NCI-H446 treated with DMSO at 0.1 percent for 48 hours (cell line): Measurements from ENCODE around the gene ARHGEF33.
A peak's percentile ranks its signal among the peaks of the same experiment; 100 is the strongest.
"Not testable (repeated sequence)": the region's sequence is repeated elsewhere in the genome, so short reads cannot be mapped to it uniquely, and the experiment has no call there.

Source experiments
- DNase-seq: peaks from one replicate; lab custom pipeline; 2025; lab: John Stamatoyannopoulos, UW

Gene ARHGEF33

GRCh38 chr2:38909872-38910271, 20.2 kb downstream of the ARHGEF33 start:
- no peak for DNase-seq

GRCh38 chr2:38911191-38911590, 21.5 kb downstream of the ARHGEF33 start:
- DNase-seq: no peak

GRCh38 chr2:38912619-38913018, 22.9 kb downstream of the ARHGEF33 start:
- no peak for DNase-seq

DNA sequence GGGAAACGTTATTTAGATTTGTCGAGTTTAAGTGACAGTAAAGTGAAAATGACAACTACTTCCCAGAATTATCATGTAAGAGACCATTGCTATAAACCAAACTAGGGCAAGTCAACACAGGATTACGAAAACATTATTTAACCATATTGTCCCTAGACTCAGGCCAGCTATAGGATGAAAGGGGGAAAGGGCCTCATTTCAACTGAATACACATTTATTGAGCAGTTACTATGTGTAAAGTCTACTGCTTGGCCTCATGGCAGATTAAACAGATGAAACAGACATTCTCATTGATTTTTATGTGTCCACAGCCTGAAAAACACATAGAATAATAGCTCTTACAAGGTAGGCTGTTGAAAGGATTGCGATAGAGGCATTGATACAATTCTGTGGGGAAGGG, 32.7 kb downstream of the ARHGEF33 start:
- DNase-seq: no peak

DNA sequence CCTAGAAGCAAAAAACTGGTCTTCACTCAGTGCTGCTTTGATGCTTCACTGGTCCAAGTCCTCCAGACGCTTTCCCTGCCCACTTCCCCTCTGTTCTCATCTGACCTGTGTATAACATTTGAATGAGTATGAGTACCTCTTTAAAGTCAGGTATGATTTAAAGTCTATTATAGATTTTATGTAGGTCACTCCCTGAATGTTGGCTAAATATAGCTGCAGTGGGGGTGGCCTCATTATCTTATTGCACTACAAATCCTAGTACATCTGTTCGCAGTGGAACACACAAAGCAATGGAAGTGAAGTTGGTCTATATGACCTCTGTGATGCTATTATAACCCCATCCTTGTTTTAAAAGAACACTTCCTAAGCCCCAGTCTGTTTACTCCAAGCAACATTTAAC, 33.2 kb downstream of the ARHGEF33 start:
- no peak for DNase-seq

GRCh38 chr2:38925982-38926381, 36.3 kb downstream of the ARHGEF33 start:
- no peak for DNase-seq

GRCh38 chr2:38930600-38930999, 40.9 kb downstream of the ARHGEF33 start:
- no peak for DNase-seq

DNA sequence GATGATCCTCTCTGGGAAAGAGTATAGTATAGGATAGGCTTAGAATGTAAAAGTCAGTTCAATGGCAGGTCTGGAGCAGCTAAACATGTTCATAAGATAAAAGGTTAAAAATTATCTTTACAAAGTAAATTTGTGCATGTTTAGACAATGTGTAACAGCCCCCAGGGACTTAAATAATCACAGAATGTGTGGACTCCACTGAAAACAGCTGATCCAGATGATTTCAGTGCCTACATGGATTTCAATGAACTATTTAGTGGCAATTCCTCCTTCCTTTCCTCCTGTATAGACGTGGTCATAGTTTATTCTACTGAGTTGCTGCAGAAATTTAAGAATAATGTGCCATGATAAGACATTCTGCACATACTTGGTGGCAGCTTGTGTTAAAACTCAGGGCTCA, 42.9 kb downstream of the ARHGEF33 start:
- no peak for DNase-seq

GRCh38 chr2:38933653-38934052, 44.0 kb downstream of the ARHGEF33 start:
- no peak for DNase-seq

DNA sequence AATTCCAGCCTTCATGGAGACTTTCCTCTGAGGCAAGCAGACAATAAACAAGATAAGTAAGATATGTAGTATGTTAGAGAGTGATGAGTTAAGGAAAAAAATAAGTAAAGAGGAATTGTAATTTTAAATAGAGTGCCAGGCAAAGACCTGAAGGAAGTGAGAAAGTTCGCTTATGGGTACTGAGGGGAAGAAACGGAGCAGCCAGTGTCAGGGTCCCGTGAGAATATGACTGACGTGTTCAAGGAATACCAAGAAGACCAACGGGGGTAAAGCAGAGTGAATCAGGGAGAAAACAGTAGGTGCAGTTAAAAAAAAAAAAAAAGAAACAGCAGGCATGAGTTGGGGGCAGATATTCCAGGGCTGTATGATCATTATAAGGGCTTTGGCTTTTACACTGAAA, 45.1 kb downstream of the ARHGEF33 start:
- no peak for DNase-seq

DNA sequence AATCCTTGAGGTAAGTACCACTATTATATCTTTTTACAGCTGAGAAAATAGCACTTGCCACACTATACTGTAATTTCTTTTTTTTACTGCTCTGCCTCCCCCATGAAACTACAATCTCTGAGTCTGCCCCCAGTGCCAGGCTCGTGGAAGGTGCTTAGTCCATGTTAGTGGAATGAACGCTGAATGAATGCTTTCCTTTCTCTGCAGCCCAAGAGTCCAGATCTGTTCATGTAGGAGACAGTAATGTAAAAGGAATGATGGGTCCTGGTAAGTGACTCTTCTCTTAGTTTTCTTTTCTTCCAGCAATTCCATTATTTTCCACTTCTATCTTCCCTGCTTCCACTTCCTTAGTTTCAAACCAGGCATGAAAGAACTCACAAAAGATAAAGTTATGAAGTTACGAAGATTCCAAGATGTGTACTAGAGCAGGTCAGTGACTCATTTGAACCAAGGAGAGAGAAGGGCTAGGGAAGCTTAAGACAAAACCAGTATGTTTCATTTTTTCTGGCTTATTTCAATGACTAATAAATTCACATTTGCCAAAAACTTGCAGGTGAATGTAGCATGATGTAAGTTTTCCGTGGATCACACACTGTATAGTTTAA, 46.0 kb downstream of the ARHGEF33 start:
- DNase-seq: no peak

DNA sequence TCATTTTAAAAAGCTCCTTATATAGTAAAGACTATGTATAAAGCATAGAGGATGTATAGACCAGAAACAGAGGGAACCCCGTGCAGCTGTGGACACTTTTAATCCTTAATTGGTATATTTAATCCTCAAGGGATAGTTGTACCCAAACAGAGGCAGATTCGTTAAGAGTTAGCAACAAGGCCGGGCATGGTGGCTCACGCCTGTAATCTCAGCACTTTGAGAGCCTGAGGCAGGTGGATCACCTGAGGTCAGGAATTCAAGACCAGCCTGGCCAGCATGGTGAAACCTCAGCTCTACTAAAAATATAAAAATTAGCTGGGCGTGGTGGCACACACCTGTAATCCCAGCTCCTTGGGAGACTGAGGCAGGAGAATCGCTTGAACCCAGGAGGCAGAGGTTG, 46.8 kb downstream of the ARHGEF33 start:
- DNase-seq: not testable (repeated sequence)

DNA sequence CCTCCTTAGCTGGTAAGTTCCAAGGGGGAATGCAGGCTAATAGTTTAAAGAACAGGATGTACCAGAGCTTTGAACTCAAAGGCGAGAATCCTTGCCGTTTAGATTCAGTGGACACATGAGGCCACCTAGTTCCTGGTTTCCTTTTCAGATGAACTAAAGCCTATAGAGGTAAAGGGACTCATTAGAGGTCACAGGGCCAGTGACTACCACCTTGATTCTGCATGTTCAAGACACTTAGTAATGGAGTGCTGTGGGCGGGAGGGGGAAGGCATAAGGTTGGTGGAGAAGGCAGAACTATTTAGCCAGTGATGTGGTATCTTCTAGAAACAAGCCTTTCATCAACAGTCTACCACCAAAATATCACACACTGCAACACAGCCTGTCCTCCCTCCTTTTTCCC, 47.9 kb downstream of the ARHGEF33 start:
- no peak for DNase-seq

DNA sequence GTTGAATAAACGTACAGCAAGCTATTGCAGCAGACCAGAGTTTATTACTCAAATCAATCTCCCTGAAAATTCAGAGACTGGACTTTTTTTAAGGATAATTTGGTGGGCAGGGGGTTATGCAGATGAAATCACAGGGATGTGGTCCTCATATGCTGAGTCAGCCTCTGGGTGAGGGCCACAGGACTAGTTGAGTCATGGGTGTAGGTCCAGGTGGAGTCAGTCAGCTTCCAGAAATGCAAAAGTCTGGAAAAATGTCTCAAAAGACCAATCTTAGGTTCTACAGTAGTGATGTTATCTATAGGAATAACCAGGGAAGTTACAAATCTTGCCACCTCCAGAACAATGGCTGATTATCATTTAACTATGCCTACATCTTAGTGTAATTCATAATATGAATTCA, 51.1 kb downstream of the ARHGEF33 start:
- no peak for DNase-seq

DNA sequence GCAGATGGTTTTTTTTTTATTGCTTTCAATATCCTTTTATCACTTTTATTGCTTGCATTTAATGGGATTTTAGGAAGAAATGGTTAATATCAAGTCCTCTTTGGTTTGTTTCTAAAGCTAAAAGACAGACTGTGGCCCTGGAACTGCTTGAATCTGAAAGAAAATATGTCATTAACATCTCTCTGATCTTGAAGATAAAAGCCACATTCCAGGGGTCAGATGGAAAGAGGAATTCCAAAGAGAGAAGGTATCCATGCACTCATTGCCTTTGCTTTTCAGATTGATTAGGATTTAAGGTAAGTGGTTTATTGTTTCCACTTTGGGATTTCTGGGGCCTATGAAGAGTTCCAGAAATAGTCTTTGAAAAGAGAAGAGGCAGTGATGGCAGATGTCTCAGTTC, 54.1 kb downstream of the ARHGEF33 start:
- DNase-seq: no peak

DNA sequence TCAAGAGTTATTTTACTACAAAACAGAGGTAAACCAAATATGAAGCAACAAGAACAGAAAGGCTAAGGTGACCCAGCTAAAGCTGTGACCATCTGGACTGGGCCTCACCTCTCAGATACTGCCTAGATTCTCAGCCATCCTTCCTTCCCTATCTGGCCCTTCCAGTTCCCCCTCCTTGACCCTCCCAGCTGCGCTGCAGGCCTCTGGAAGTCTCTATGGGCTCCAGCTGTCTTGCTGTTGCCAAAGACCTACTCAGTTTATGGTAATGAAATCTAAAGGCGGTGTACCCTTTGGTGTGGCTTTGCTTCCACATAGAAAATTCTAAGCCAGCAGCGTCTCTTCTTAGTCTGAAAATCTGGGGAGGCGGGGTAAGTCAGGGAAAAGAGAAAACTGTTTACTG, 55.7 kb downstream of the ARHGEF33 start:
- no peak for DNase-seq

DNA sequence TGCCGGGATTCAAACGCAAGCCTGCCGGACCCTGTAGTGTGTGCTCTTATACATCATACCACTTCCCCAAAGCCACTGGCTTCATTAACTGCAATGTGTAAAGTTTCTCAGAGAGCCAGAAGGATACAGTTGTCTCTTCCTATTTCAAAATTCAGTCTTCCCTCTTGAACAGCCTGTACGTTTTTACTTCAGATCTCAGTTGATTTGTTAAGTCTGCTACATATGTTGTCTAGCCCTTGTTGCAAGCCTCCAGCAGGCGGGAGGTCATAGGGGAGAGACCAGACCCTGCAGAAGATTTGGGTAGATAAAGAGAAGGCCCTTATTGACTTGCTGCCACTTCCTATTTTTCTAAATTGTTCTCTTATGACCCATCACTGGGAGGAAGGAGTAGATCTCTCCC, 56.2 kb downstream of the ARHGEF33 start:
- DNase-seq: no peak

DNA sequence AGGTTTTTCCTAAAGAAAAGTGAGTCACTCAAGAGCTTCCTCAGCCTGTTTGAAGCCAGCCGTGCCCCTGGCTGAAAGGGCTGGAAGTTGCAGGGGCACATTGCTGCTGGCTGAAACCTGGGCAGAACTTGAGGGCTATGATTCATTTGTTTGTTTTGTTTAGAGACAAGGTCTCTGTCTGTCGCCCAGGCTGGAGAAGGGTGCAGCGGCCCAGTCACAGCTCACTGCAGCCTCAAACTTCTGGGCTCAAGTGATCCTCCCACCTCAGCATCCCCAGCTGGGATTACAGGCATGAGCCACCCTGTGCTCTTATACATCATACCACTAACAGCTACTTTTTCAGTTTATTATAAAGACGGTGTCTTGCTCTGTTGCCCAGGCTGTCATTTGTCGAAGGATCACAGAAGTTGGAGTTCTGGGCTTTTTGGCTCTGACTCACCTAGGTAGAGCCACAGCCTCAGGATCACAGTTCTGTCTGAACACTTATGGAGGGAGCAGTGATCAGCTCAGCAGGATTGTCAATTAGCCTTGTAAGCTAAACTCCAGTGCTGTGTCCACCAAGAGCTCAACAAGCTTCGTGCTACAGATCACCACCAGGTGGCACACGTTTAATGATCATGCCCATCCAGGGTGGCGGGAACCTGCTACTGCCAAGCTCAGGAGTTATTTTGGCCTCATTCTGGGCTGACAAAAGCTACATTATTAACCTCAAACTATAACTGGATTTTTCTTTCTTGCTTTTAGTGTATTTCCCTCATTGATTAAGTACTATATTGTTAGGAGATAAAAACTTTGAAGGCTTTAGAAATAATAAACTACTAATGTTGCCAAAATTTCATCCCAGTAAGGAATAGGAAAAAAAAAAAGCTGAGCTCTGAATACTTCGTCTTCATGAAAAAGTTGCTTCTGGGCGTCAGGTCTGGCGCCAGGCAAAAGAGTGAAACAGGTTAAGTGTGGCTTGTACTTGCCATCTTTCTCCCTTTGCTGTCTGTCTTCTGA, 57.9 kb downstream of the ARHGEF33 start:
- DNase-seq: peak; percentile 55

GRCh38 chr2:38948387-38948882, 58.8 kb downstream of the ARHGEF33 start:
- DNase-seq: no peak

- DNase-seq: no peak
These were observed 59.3 kb downstream of the ARHGEF33 start for GRCh38 chr2:38948995-38949394.

DNA sequence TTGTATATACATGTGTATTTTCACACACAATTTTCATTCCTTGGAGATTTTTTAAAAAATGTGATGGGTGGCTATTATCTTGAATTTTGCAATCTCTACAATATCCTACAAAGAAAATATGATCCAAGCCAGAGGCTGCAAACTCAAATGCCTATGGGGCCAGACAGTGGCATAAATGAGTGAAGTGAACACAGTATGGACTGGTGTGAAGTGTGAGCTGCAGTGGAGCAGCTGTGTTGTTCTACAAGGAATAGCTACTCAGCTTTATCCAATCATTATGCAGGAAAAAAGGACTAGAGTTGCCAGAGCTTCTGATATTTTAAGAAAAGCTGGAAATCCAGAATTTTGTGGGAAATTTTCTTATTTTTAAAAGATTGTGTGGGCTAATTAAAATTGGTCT, 62.1 kb downstream of the ARHGEF33 start:
- DNase-seq: no peak

DNA sequence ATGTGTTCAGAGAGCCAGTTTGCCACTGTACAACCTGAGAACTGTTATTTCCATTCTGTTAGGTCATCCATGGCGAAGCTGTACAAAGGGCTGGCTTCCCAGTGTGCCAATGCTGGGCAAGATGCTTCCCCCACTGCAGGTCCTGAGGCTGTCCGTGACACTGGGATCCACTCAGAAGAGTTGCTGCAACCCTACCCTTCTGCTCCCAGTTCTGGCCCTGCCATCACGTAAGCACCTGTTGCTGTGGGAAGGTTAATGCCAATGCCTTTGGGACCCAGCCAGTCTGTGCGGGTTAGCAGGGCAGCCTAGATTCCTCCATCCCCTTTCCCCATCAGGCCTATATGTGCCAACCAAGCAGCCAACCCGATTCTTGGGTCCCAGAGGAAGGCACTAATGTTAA, 68.3 kb downstream of the ARHGEF33 start:
- DNase-seq: no peak

DNA sequence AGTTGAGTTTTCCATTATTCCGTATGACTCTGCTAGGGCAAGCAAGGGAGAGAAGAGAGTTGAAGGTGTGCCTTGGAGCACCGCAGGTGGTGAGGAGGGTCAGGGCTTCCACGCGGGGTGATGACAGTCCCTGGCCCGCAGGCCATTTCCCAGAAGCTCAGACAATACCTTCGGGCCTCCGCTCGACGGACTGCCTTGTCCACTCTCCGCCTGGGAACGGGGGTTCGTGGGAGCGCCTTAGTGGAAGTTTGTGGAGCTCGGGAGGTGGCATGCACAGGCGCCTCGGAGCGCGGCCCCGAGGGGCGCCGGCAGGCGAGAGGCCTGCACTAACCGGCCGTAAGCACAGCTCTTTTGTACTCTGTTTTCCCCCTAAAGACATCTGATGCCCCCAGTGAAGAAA, 69.8 kb downstream of the ARHGEF33 start:
- DNase-seq: no peak
